GM19240 (cell line): Measurements from ENCODE around the gene ZCCHC7.
"Not testable (repeated sequence)": the region's sequence is repeated elsewhere in the genome, so short reads cannot be mapped to it uniquely, and the experiment has no call there.

Source experiments
- DNase-seq: peaks from one replicate; pipeline ENCODE4 v3.0.0; 2011; ENCODE audit warnings: low spot score; ENCODE audit not compliant: insufficient read length

Gene ZCCHC7

GRCh38 chr9:37293664-37294524 is 173.5 kb downstream of the ZCCHC7 start:
- DNase-seq: no peak

- no peak for DNase-seq
These were observed 174.8 kb downstream of the ZCCHC7 start for GRCh38 chr9:37295178-37295577.

- DNase-seq: no peak
These were observed 175.4 kb downstream of the ZCCHC7 start for GRCh38 chr9:37295796-37296195.

- no peak for DNase-seq
These were observed 177.2 kb downstream of the ZCCHC7 start for GRCh38 chr9:37297592-37297991.

- DNase-seq: no peak
These were observed 180.2 kb downstream of the ZCCHC7 start for GRCh38 chr9:37300620-37301019.

DNA sequence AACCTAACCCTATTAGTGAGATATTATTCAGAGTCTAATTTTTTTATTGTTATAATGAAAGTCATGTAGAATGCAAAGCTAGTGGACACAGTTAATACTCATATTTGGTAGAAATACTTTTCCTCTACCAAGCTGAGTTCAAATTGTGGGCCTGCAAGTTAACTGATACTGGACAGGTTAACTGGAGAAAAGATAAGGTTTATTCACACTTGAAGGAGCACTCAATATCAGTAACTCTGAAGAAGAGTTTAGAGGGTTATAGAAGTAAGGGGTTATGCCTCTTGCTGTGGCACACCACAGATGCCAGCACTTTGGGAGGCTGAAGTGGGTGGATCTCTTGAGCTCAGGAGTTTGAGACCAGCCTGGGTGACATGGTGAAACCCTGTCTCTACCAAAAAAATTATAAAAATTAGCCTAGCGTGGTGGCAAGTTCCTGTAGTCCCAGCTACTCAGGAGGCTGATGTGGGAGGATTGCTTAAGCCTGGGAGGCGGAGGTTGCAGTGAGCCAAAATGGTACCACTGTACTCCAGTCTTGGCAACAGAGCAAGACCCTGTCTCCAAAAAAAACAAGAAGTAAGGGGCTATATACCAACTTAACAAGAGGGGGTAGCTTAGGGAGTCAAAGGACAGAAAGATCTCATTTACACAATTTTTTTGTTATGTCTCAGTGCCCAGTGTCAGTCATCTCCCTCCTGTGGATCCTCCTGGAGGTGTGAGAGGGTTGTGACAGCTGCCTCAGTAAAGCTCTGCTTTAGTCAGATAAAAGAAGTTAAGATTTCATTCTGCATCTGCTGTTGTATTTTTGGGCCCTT is 180.9 kb downstream of the ZCCHC7 start:
- no peak for DNase-seq

- DNase-seq: no peak
These were observed 181.4 kb downstream of the ZCCHC7 start for GRCh38 chr9:37301854-37302172.

- peak; percentile 16 for DNase-seq
These were observed 181.9 kb downstream of the ZCCHC7 start for GRCh38 chr9:37302277-37302676.

DNA sequence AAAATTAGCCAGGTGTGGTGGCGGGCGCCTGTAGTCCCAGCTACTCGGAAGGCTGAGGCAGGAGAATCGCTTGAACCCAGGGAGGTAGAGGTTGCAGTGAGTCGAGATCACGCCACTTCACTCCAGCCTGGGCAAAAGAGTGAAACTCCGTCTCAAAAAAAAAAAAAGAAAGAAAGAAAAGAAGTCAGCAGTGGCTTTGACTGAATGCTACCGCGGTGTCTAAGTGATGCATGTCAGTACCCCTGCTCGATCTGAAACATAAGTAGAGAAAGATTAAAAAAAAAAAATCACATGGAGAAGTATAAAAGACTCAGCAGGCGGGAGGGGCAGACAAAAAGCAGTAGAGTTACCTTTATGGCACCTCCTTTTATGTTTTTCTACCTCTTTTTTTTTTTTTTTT is 182.9 kb downstream of the ZCCHC7 start:
- DNase-seq: not testable (repeated sequence)

- DNase-seq: no peak
These were observed 188.8 kb downstream of the ZCCHC7 start for GRCh38 chr9:37309136-37309535.

- no peak for DNase-seq
These were observed 191.7 kb downstream of the ZCCHC7 start for GRCh38 chr9:37311938-37312708.

DNA sequence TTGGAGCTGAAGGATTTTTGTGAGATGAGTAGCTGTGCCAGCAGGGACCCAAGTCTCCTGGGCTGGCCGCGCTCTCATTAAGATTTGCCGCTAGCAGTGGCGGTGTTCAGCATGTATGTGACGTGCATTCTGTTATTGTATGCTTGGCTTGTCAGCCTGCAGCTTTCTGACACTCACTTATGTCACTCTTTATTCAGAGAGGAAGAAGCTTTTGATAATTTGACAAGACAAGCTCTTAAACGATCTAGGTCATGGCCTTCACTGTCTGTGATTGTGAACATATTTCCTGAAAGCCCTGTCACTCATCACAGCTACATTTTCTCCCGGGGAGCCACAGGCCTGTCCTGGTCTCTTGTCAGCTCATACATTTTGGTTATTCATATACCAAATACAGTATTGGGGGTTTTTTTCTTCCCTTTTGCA is 203.9 kb downstream of the ZCCHC7 start:
- no peak for DNase-seq

DNA sequence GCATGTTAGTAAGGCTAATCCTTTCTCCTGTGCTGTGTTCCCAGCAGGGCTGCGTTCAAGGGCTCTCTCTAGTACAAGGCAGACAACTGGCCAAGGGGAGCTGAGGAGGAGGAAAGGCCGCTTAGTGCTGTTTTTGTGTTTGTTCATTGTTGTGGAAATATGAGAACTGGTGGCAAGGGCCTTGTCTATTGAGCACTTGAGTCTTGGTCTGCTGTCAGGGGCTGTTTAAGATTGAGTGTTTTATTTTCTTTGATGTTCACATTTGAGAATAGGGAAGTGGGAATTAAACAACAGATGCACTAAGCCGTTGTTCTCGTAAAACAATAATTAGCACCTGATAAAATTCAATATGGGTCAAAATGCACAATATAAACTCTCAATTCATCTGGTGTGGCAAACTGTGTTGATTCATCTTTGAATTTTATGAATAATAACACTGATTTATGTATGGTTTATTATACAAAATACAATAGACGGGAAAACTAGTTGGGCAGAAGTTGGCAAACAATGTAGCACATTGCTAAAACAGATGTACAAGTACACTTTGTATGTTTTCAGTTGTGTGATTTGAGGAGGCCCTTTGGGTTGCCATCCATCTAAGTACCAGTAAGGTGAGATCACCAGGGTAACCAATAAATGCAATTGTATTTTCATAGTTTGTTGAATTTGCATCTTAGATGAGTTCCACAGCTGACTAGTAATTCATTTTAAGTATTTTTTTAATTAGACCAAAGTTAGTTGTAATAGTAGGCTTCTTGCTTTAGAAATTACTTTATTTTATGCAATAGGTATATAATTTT is 204.5 kb downstream of the ZCCHC7 start:
- no peak for DNase-seq

DNA sequence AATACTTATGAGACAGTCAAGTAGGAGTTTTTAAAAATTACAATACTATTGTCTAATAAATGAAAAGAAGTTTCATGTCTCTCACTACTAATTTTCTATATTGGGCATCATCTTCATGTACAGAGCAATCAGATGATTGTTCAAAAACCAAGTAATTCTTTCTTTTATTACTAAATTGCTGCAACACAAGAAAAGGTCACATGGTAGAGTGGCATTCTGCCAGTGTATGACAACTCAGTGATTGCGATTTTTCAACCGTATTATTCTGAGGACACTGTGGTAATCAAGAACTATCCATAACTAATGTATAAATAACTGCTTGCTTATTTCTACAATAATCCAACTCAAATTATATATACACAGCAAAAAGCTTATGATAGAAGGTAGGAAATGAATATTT is 205.4 kb downstream of the ZCCHC7 start:
- DNase-seq: no peak

DNA sequence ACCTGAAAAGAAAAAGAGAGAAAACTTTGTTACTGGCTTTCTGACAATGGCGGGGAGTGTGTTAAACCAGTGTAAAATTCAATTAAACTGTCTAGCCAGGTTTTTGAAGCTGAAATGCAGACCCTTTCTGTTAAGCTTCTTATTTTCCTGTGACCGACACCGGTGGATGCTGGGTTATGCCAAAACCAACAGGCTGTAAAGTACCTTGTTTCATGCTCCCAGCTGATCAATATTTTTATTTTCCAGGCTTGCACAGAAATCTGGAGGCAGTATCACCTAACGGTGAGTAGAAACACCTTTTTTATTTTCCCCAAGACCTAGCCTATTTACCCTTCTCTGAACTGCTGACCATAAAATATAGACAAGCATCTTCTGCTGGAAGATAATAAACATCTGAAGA is 207.2 kb downstream of the ZCCHC7 start:
- no peak for DNase-seq

DNA sequence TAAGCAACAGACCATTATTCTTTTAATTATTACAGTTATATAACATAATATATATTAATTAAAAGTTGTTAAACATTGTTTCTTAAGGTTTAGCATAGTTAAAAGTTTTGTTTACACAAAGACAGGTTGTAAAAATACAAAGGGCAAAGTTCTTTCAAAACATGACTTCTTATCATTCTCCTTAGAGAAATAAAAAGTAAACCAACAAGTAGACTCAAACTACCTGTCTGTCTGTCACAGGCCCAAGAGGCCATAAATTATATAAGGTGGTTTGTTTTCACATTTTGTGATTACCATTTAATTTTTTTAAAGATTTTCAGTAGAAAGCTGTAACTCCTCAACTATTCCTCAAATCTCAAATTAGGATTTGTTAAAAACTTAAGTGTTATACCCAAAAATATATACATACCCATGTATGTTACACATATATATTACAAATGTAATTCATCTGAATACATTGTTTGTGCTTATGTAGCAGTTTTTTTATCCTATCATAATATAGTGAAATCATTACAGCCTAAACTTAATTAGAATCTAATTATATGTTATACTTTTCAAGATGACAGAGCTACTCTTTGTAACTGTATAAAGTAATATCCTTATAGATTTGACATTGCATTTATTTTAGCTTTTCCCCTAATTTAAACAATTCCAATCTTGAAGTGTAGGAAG is 208.3 kb downstream of the ZCCHC7 start:
- DNase-seq: no peak

DNA sequence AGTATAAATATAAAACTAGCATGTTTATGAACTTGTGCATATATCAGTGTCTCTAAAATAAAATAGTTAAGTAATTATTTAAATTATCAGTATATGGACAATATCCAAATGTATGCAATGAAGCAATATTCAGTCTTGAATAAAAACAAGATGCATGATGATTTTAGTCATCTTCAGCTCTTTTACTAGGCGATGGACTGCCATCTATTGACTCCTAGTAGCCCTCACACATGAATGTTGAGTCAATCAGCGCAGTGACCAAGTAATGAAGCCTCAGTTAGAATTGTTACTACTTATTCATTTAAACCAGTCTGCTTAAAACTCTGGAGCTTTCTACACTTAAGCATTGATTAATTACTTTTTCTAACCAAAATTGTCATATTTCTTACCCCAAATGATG is 209.2 kb downstream of the ZCCHC7 start:
- DNase-seq: no peak

DNA sequence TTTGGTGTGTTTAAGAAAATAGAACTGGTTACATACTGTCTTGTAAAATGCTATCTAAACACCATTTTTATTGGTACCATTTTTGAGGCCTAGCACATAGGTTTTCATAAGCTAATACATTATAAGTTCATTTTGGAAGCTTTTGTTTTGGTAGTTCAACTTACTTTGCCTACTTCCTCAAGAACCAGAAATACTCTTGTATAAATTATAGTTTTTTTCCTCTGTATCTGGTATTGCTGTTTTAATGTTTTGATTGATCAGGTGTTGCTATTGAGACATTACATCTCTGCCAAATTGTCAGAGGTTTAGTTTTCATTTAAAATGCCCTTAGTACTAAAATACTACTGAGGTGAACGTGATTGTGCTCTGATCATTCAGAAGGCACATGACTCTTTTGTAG is 211.5 kb downstream of the ZCCHC7 start:
- no peak for DNase-seq

GRCh38 chr9:37332578-37332977 is 212.2 kb downstream of the ZCCHC7 start:
- no peak for DNase-seq

DNA sequence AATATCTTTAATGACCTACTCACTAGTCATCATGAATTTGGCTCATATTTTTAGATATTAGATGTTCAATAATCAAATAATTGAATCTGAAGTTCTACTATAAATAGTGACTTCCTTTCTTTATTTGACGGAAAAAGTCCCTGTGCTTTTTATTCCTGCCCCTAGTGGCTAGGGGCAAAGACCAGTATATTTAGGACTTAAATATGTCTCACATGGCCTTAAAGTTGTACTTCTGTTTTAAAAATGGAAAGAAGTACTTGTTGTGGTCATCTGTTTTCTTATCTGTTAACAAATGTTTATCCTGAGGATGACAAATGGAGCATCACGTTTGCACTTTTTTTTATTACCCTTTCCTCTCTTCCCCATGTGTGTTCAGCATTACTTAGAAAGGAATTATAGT is 212.9 kb downstream of the ZCCHC7 start:
- DNase-seq: no peak

GRCh38 chr9:37335238-37335637 is 214.9 kb downstream of the ZCCHC7 start:
- DNase-seq: no peak
